K562 (cell line): Measurements from ENCODE around the gene GTF2I. TPM values are rescaled to one million over a fixed set of nuclear protein-coding genes. Genes with fewer than 3 reads are reported as not detected.

Experiments used
- ATAC-seq: fragments of 200-7000 bp; cut with Tn5 transposase; 3 replicates; pipeline ENCODE4 v1.9.1; 2020; ENCODE audit warnings: moderate library complexity
- Bru-seq: library from RNA; stranded (reverse); fragments of 400-500 nt; gene quantifications from one replicate; lab custom pipeline; 2021; lab: Mats Ljungman, UMichigan
- BruChase-seq, 2 experiments: library from RNA; stranded (reverse); fragments of 400-500 nt; gene quantifications; one replicate each; lab custom pipeline; 2021; lab: Mats Ljungman, UMichigan
- BruUV-seq: library from RNA; stranded (reverse); fragments of 400-500 nt; replicated peaks from 2 replicates; lab custom pipeline; 2021; lab: Mats Ljungman, UMichigan
- CTCF ChIA-PET: fragments of 300-600 bp; formaldehyde crosslinking; extraction: SDS; loops from one replicate; lab custom pipeline; 2021; ENCODE audit warnings: low intra/inter-chr PET ratio; lab: Yijun Ruan, JAX
- POLR2A ChIA-PET: fragments of 300-600, 350-650 bp; sonication (Branson Sonifier 250); formaldehyde crosslinking; extraction: SDS; loops from one replicate; lab custom pipeline; 2021; ENCODE audit warnings: antibody characterized with exemption, inconsistent platforms; lab: Yijun Ruan, JAX
- DNase-seq, 4 experiments: peaks; one replicate each; pipeline versions ENCODE4 v3.0.0 to v3.0.0-alpha.2; 2011 to 2018; ENCODE audit warnings: low spot score in 3 of 4, mixed read lengths in 3 of 4; ENCODE audit errors: extremely low read depth in 1 of 4
- FAIRE-seq: peaks from 2 replicates; lab custom pipeline; 2011; peaks lifted over from hg19 to GRCh38; lab: Jason Lieb, UNC
- H2AFZ ChIP-seq: 2 replicates; pipeline ENCODE4 v1.6.0; 2011; ENCODE audit warnings: low read depth, low read length, control low read depth, inconsistent platforms
- H3K27ac ChIP-seq: fragments of 200-600 bp; 3 replicates; pipeline ENCODE4 v1.8.0; 2011; ENCODE audit warnings: low read depth, mild to moderate bottlenecking, control low read depth, inconsistent platforms, low read length, moderate library complexity, mixed read lengths; ENCODE audit errors: extremely low read depth
- H3K27me3 ChIP-seq, 2 experiments: fragments of 300-600 bp in 1 of 2; 2 replicates in 1 of 2; 3 replicates in 1 of 2; pipeline versions ENCODE4 v1.6.0 to v1.8.0; 2011; ENCODE audit warnings: inconsistent platforms in 2 of 2, low read length in 2 of 2, mild to moderate bottlenecking in 1 of 2, mixed read lengths in 1 of 2, moderate library complexity in 1 of 2; ENCODE audit not compliant: control insufficient read depth in 2 of 2, insufficient read depth in 2 of 2
- H3K36me3 ChIP-seq: fragments of 300-600 bp; 3 replicates; pipeline ENCODE4 v1.8.0; 2011; ENCODE audit warnings: mild to moderate bottlenecking, low read length, inconsistent platforms; ENCODE audit not compliant: control insufficient read depth, insufficient read depth
- H3K4me1 ChIP-seq, 2 experiments: fragments of 200-600 bp in 1 of 2; replicated peaks in 1 of 2; 2 replicates in 1 of 2; 3 replicates in 1 of 2; pipeline versions ENCODE4 v1.5.1 to v1.8.0; 2011; ENCODE audit warnings: inconsistent platforms in 2 of 2, low read length in 2 of 2, mild to moderate bottlenecking in 1 of 2, mixed read lengths in 1 of 2, moderate library complexity in 1 of 2; ENCODE audit not compliant: control insufficient read depth in 2 of 2, insufficient read depth in 2 of 2
- H3K4me2 ChIP-seq: 2 replicates; pipeline ENCODE4 v1.6.1; 2011; ENCODE audit warnings: low read length, control low read depth, inconsistent platforms, mixed read lengths; ENCODE audit not compliant: insufficient read depth
- H3K4me3 ChIP-seq: fragments of 200-600 bp; sonication (generic), shearing (Covaris generic); 2 replicates; pipeline ENCODE4 v1.5.1; 2016; ENCODE audit warnings: control low read depth, inconsistent platforms
- H3K79me2 ChIP-seq: fragments of 200-600 bp; 3 replicates; pipeline ENCODE4 v1.8.0; 2011; ENCODE audit warnings: low read length, inconsistent platforms; ENCODE audit not compliant: control insufficient read depth, insufficient read depth
- H3K9ac ChIP-seq, 2 experiments: 2 replicates each; pipeline versions ENCODE4 v1.6.0 to v1.6.1; 2011; ENCODE audit warnings: low read depth in 2 of 2, low read length in 2 of 2, control low read depth in 1 of 2, inconsistent platforms in 1 of 2, mild to moderate bottlenecking in 1 of 2, mixed read lengths in 1 of 2; ENCODE audit not compliant: insufficient read depth in 1 of 2
- H3K9me1 ChIP-seq: one replicate; pipeline ENCODE4 v1.6.0; 2011; ENCODE audit warnings: inconsistent platforms, mild to moderate bottlenecking, low read length, moderate library complexity; ENCODE audit not compliant: control insufficient read depth, insufficient read depth
- H3K9me3 ChIP-seq: replicated peaks from 2 replicates; pipeline ENCODE4 v1.5.1; 2011; ENCODE audit warnings: low read depth, low read length, inconsistent platforms; ENCODE audit not compliant: control insufficient read depth, insufficient read depth
- H4K20me1 ChIP-seq: replicated peaks from 2 replicates; pipeline ENCODE4 v1.6.1; 2011; ENCODE audit warnings: low read length, inconsistent platforms, mixed read lengths; ENCODE audit not compliant: control insufficient read depth, insufficient read depth
- BMI1 ChIP-seq: fragments of 150-350 bp; IDR thresholded peaks from 2 replicates; pipeline ENCODE4 v1.6.1; 2014; ENCODE audit warnings: low read length
- HMGN3 ChIP-seq: IDR thresholded peaks from 2 replicates; pipeline ENCODE4 v1.6.1; 2011; ENCODE audit warnings: borderline replicate concordance, low read depth, mild to moderate bottlenecking, mixed read lengths, low read length; ENCODE audit not compliant: insufficient read length; ENCODE audit errors: extremely low read depth
- SLC30A9 ChIP-seq: fragments of 250-450 bp; sonication (Bioruptor Pico); IDR thresholded peaks from 2 replicates; pipeline ENCODE4 v1.8.0; 2022; ENCODE audit warnings: mild to moderate bottlenecking, moderate library complexity
- ZNF407 ChIP-seq: fragments of 450-650 bp; IDR thresholded peaks from 2 replicates; pipeline ENCODE4 v1.6.1; 2016; ENCODE audit warnings: low read depth
- WGBS: fragments of 100-300 bp; shearing (Covaris generic); methylation state at CpG from one replicate; pipeline ENCODE4 v1.1.6; 2016; ENCODE audit warnings: low coverage, mixed read lengths; ENCODE audit not compliant: insufficient coverage; ENCODE audit errors: missing lambda C conversion rate; 5-methylcytosine and 5-hydroxymethylcytosine counted together
- in situ Hi-C: fragments of 300-500 bp; cut with MboI; formaldehyde crosslinking; loops from 4 replicates; pipeline ENCODE4 v1.15.0; 2018; ENCODE audit warnings: inconsistent platforms, mixed read lengths
- intact Hi-C: fragments of 100-400 bp; cut with micrococcal nuclease; formaldehyde crosslinking; loops from 2 replicates; pipeline ENCODE4 v1.14.2; 2022
- long read RNA-seq, 3 experiments: library from polyadenylated mRNA in 2 of 3; library from RNA in 1 of 3; unstranded in 2 of 3; stranded (forward) in 1 of 3; transcript quantifications; one replicate each; pipeline ENCODE4 v2.0.0, GENCODE V29; 2019 to 2022
- polyA minus RNA-seq, 3 experiments: library from RNA; depleted of rRNA, polyadenylated mRNA; stranded (reverse); fragments of >200 nt; gene quantifications; 2 replicates each; pipeline ENCODE4 v1.2.3, GENCODE V29; 2011
- polyA plus RNA-seq, 8 experiments: library from polyadenylated mRNA; depleted of rRNA in 4 of 8; stranded (reverse) in 5 of 8; unstranded in 3 of 8; fragments of >200 nt; fragmentation: Nextera tagmentation in 2 of 8; fragmentation: Illumina TruSeq in 1 of 8; extraction: Ambion mirVana in 2 of 8; extraction: Trizol in 1 of 8; gene quantifications; 2 replicates each; pipeline versions ENCODE4 v1.2.1 to v1.2.3, GENCODE V29; 2011 to 2014; ENCODE audit warnings: inconsistent platforms in 1 of 8, missing spikeins in 1 of 8
- total RNA-seq, 7 experiments: library from RNA; depleted of rRNA in 6 of 7; stranded (reverse); fragments of >200 nt in 6 of 7; fragmentation: Illumina TruSeq in 2 of 7; extraction: Trizol in 2 of 7; gene quantifications; 2 replicates each; pipeline versions ENCODE4 v1.2.1 to v1.2.3, GENCODE V29; 2011 to 2021; ENCODE audit warnings: low replicate concordance in 1 of 7
- TF ChIP-seq, protein P1 (sequence below): fragments of 250-450 bp; sonication (Bioruptor Pico); IDR thresholded peaks from 2 replicates; pipeline ENCODE4 v1.4.0; 2020; ENCODE audit warnings: mild to moderate bottlenecking, moderate library complexity

Gene GTF2I
- 354 and 727 TPM in 2 replicates for total RNA-seq (2011; cell fraction: chromatin; rRNA removed; ENCODE audit: low replicate concordance)
- total RNA-seq (2011; cell fraction: nucleolus; rRNA removed): 159 and 162 TPM in 2 replicates
- total RNA-seq (2011; cell fraction: nucleoplasm; rRNA removed): 250 and 342 TPM in 2 replicates
- total RNA-seq (2014; rRNA removed) (90.0 and 141 TPM in 2 replicates), total RNA-seq (2014; rRNA removed; fragmentation: Illumina TruSeq; extraction: Trizol) (112 and 113 TPM in 2 replicates), total RNA-seq (2015; rRNA removed; fragmentation: Illumina TruSeq; extraction: Trizol) (96.8 and 103 TPM in 2 replicates), total RNA-seq (2021) (161 and 162 TPM in 2 replicates), polyA plus RNA-seq (2011; rRNA removed) (65.7 and 70.5 TPM in 2 replicates), polyA plus RNA-seq (2014; fragmentation: Illumina TruSeq; extraction: Trizol) (112 and 138 TPM in 2 replicates), polyA plus RNA-seq (2014; fragmentation: Nextera tagmentation; extraction: Ambion mirVana) (10 to 100 TPM in 1 of 2 experiments, 1 to 10 TPM in 1; 8.4 to 12.6 TPM), polyA plus RNA-seq (2014; rRNA removed) (79.2 and 80.5 TPM in 2 replicates), polyA minus RNA-seq (2011; rRNA and poly(A)+ RNA removed) (52.0 and 61.9 TPM in 2 replicates), Bru-seq, nascent RNA (percentile 78 among the genes with signal in this experiment), BruChase-seq, experiment 1, labeled RNA remaining after a 2-hour chase (percentile 83 among the genes with signal in this experiment), BruChase-seq, experiment 2, labeled RNA remaining after a 6-hour chase (percentile 80 among the genes with signal in this experiment)
- polyA plus RNA-seq (2011; cell fraction: cytosol; rRNA removed): 23.9 and 71.9 TPM in 2 replicates
- polyA plus RNA-seq (2011; cell fraction: nucleus; rRNA removed): 147 and 175 TPM in 2 replicates
- 83.7 and 98.2 TPM in 2 replicates for polyA plus RNA-seq (2012)
- polyA minus RNA-seq (2011; cell fraction: cytosol; rRNA and poly(A)+ RNA removed): 42.7 and 48.1 TPM in 2 replicates
- 73.9 and 81.9 TPM in 2 replicates for polyA minus RNA-seq (2011; cell fraction: nucleus; rRNA and poly(A)+ RNA removed)
- long read RNA-seq, experiment 1, full-length matches to known transcripts: 38 of 482 reads
- long read RNA-seq, experiment 1, partial matches to known transcripts: 386 of 482 reads
- long read RNA-seq, experiment 1, other reads (novel, unspliced or antisense): 58 of 482 reads
- long read RNA-seq, experiment 2, full-length matches to known transcripts: 17 of 77 reads
- long read RNA-seq, experiment 2, partial matches to known transcripts: 43 of 77 reads
- long read RNA-seq, experiment 2, other reads (novel, unspliced or antisense): 17 of 77 reads
- long read RNA-seq, experiment 3, full-length matches to known transcripts: 5 of 40 reads
- long read RNA-seq, experiment 3, partial matches to known transcripts: 31 of 40 reads
- long read RNA-seq, experiment 3, other reads (novel, unspliced or antisense): 4 of 40 reads

DNA sequence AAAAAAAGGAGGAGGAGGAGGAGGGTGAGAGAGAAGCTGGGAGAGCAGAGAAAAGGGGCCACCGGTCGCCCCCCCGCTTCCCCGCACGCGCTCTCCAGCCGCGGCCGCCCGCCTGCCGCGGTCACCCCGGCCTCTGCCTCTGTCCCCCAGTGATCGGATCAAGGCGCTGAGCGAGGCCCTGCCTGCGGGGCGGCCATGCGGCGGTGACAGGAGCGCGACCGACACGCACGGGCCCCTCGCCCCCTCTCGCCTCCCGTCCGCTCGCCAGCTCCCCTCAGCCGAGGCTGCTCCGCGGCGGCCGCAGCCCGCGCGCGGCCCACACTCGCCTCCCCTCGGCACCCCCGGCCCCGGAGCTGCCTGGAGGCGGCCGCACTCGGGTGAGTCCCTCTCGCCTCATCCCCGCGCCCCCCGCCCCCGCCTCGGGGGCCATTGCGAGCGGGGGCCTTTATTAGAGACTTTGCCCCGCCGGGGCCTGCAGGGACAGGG lies at the start of gene GTF2I:
Gene GTF2I, plus strand, starts transcription at position 27 of the 486 bp plus-strand sequence. CDS start 31,411 bp downstream, outside the sequence.
- ChIA-PET POLR2A (interaction anchor here (0.7 to 6.3 kb wide), 6 partner anchors 10 to 1659 kb away, joined by 3 to 42 read pairs (median 4); no protein-coding TSS in a partner anchor), CTCF (interaction anchor here (1.1 kb wide), 1 partner anchor 207 kb away, joined by 3 read pairs; no protein-coding TSS in a partner anchor)
- Histone ChIP-seq H3K4me2 (peak within 1 kb of the TSS; percentile 98), H3K27me3 (no peaks in the 10 kb centered on the region), H3K4me1 (peaks cover 26 to 54% of the 10 kb centered on the region in 2 experiments), H3K9me1 (no peaks in the 10 kb centered on the region), H3K9me3 (no peaks in the 10 kb centered on the region), H2AFZ (peak within 1 kb of the TSS; percentile 80), H3K4me3 (peak within 1 kb of the TSS; percentile 99), H3K27ac (peak within 1 kb of the TSS; percentile 99), H3K9ac (peak within 1 kb of the TSS; percentile 98 to 100), H3K36me3 (peaks cover 17% of the 10 kb centered on the region; the same call in 2 of the 3 replicates), H4K20me1 (peaks cover 4% of the 10 kb centered on the region; the same call in 1 of the 2 replicates), H3K79me2 (peaks cover 58% of the 10 kb centered on the region)
- 1% methylated on average over 39 of the region's 56 CpGs for WGBS
- ATAC-seq (peak; percentile 28), FAIRE-seq (no peak), DNase-seq (peak in 2 of 4 experiments; percentile 82)
- in situ Hi-C loops: no loop called here
- intact Hi-C loops: loop anchor here (10.0 kb wide), 1 partner anchor 203 kb away; the partner anchor contains the start of gene GTF2IRD1
- BruUV-seq: TSS peak; percentile 76
- TF ChIP-seq SLC30A9 (0 out of 2 replicates have a peak, but pooled peaks have one; percentile 27), ZNF407 (peak; percentile 31; the same call in 1 of the 2 replicates), HMGN3 (peak; percentile 12), BMI1 (no peak)
- TF ChIP-seq, protein P1, sequence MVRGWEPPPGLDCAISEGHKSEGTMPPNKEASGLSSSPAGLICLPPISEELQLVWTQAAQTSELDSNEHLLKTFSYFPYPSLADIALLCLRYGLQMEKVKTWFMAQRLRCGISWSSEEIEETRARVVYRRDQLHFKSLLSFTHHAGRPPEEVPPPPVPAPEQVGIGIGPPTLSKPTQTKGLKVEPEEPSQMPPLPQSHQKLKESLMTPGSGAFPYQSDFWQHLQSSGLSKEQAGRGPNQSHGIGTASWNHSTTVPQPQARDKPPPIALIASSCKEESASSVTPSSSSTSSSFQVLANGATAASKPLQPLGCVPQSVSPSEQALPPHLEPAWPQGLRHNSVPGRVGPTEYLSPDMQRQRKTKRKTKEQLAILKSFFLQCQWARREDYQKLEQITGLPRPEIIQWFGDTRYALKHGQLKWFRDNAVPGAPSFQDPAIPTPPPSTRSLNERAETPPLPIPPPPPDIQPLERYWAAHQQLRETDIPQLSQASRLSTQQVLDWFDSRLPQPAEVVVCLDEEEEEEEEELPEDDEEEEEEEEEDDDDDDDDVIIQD (CRISPR knock-in tag): 0 out of 2 replicates have a peak, but pooled peaks have one; percentile 26
